Esophagus squamous epithelium (tissue), 5 donors: ENCODE data around the gene RGS3. TPM values are rescaled to one million over a fixed set of nuclear protein-coding genes. Genes with fewer than 3 reads are reported as not detected.
A peak's percentile ranks its signal among the peaks of the same experiment; 100 is the strongest.

Source experiments
- DNase-seq: peaks from one replicate; lab custom pipeline; 2025; lab: John Stamatoyannopoulos, UW
- H3K27ac ChIP-seq, 4 donors: fragments of 200-600 bp; sonication (generic); one replicate each; pipeline ENCODE4 v1.5.1; 2016 to 2019; ENCODE audit warnings: mild to moderate bottlenecking in 1 of 4
- H3K27me3 ChIP-seq, 4 donors: fragments of 200-600 bp; sonication (generic); 1 replicate in 3 of 4; 2 replicates in 1 of 4; pipeline versions ENCODE4 v1.5.1 to v1.6.0; 2017 to 2021; ENCODE audit warnings: antibody characterized with exemption in 1 of 4
- H3K36me3 ChIP-seq, 3 donors: fragments of 200-600 bp; sonication (generic); one replicate each; pipeline ENCODE4 v1.5.1; 2016 to 2019
- H3K4me1 ChIP-seq, 3 donors: fragments of 200-600 bp; sonication (generic); one replicate each; pipeline ENCODE4 v1.5.1; 2017 to 2019
- H3K4me3 ChIP-seq, 4 donors: fragments of 200-600 bp; sonication (generic); 1 replicate in 3 of 4; 2 replicates in 1 of 4; pipeline ENCODE4 v1.5.1; 2016 to 2019; ENCODE audit warnings: mild to moderate bottlenecking in 2 of 4, moderate library complexity in 1 of 4
- H3K9me3 ChIP-seq, 3 donors: fragments of 200-600 bp; sonication (generic); one replicate each; pipeline ENCODE4 v1.5.1; 2016 to 2019
- CTCF ChIP-seq, 6 experiments: fragments of 450-650 bp in 4 of 6; fragments of 200-600 bp in 2 of 6; sonication (generic) in 2 of 6; IDR thresholded peaks; one replicate each; pipeline ENCODE4 v1.5.1; 2016 to 2019; ENCODE audit warnings: antibody characterized with exemption in 6 of 6, mild to moderate bottlenecking in 4 of 6, moderate library complexity in 4 of 6
- POLR2A ChIP-seq, 4 donors: fragments of 450-650 bp; IDR thresholded peaks; one replicate each; pipeline ENCODE4 v1.6.1; 2017; ENCODE audit warnings: antibody characterized with exemption in 4 of 4, mild to moderate bottlenecking in 4 of 4, moderate library complexity in 3 of 4
- WGBS, 2 donors: methylation state at CpG; one replicate each; pipeline ENCODE4 v1.1.5; 2018; 5-methylcytosine and 5-hydroxymethylcytosine counted together
- intact Hi-C: fragments of 100-400 bp; cut with DNase I; formaldehyde crosslinking; loops from one replicate; pipeline ENCODE4 v1.15.0; 2022
- total RNA-seq, 4 donors: library from RNA; depleted of rRNA; stranded (reverse); fragments of >200 nt; gene quantifications; one replicate each; pipeline ENCODE4 v1.1.0, GENCODE V29; 2016
- donor health status: DM: yes; HTN: yes; CAD: no.

RGS3 gene
- total RNA-seq, 4 donors from 2014 or later, result 9.7 to 16.3 (median 12.7) TPM

- intact Hi-C loops, result no loop called here
- Histone ChIP-seq H3K27ac (peak overlapping the region in 3 of 4 donors; percentile 84 to 87 (median 85)), H3K4me1 (peaks cover 28 to 79% (median 46%) of the 10 kb centered on the region in 3 donors), H3K9me3 (no peaks in the 10 kb centered on the region), H3K27me3 (no peaks in the 10 kb centered on the region), H3K36me3 (no peaks in the 10 kb centered on the region), H3K4me3 (peak overlapping the region; percentile 33 to 62 (median 48))
- TF ChIP-seq CTCF (IDR thresholded peaks at IDR 0.05) (no peak), POLR2A (IDR thresholded peaks at IDR 0.05) (no peak)
- 51% methylated on average over 4 of the region's 8 CpGs; no CpG with 5 or more reads in 1 of the 2 donors for WGBS, 2 donors
- DNase-seq, result no peak
Measured at GRCh38 chr9:113566016-113566711, 102.6 kb downstream of the RGS3 start.

GRCh38 chr9:113566712-113567071 lies 103.2 kb downstream of the RGS3 start:
- TF ChIP-seq CTCF (IDR thresholded peaks at IDR 0.05), result no peak
- TF ChIP-seq POLR2A (IDR thresholded peaks at IDR 0.05), result no peak
- WGBS, 2 donors, result 8% methylated on average over 2 of the region's 3 CpGs; no CpG with 5 or more reads in 1 of the 2 donors
- Histone ChIP-seq H3K36me3 (no peaks in the 10 kb centered on the region), H3K9me3 (no peaks in the 10 kb centered on the region), H3K4me1 (peaks cover 28 to 79% (median 46%) of the 10 kb centered on the region in 3 donors), H3K4me3 (peak overlapping the region in 1 of 4 donors; percentile 62), H3K27me3 (no peaks in the 10 kb centered on the region), H3K27ac (peak overlapping the region in 2 of 4 donors; percentile 84 to 85)
- intact Hi-C loops, result no loop called here
- no peak for DNase-seq

DNA sequence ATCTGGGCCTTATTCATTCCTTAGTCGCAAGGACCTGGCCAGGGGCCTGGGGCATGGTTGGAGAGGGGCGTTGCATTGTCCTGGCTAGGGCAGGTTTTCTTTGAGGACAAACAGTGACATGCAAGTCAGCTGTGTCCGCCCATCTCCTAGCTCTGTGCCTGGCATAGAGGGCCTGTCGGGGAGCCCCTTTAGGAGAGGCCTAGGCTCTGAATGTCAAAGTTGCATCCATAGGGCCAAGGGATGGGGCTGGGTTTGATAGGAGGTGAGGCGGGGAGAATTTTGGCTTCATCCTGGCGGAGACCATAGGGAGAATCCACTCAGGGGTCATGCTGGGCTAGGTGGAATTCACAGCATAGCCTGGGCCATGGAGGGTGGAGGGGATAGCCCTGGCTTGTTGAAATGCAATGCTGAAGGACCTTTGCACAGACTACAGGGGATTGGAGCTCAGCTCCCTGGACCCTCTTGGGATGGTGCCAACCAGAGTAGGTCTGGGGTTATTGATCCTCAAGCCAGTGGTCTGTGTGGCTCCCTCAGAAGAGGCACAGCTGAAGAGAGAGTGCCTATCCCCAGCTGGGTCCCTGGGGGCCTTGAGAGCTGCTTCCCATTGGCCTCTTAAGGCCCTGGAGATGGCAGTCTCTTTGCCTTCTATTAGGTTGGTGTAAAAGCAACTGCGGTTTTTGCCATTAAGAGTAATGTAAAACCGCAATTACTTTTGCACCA lies 104.0 kb downstream of the RGS3 start:
- Histone ChIP-seq H3K9me3 (no peaks in the 10 kb centered on the region), H3K27me3 (no peaks in the 10 kb centered on the region), H3K4me1 (peaks cover 28 to 79% (median 46%) of the 10 kb centered on the region in 3 donors), H3K36me3 (no peaks in the 10 kb centered on the region), H3K27ac (no peak overlapping the region), H3K4me3 (no peak overlapping the region)
- 87 to 94% methylated on average over 4 to 5 of the region's 8 CpGs for WGBS, 2 donors
- DNase-seq, result no peak
- intact Hi-C loops, result no loop called here
- no peak for TF ChIP-seq CTCF (IDR thresholded peaks at IDR 0.05)
- no peak for TF ChIP-seq POLR2A (IDR thresholded peaks at IDR 0.05)

DNA sequence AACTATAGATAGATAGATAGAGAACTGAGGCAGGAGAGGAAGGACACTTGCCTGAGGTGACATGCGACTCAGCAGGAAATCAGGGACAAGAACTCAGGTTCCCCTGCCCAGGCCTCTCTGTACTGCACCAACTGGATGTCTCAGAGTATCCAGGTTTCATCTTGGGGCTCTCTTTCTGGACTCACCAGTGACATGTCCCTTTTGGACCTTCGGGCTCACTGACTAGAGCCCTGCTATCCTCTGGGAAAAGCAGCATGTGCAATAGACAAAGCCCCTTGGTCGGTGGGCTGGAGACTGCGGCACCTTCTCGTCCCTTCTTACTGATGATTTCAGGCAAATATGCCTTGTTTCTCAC lies 104.5 kb downstream of the RGS3 start:
- Histone ChIP-seq H3K4me3 (no peak overlapping the region), H3K9me3 (no peaks in the 10 kb centered on the region), H3K27me3 (no peaks in the 10 kb centered on the region), H3K4me1 (peaks cover 28 to 75% (median 49%) of the 10 kb centered on the region in 3 donors), H3K36me3 (no peaks in the 10 kb centered on the region), H3K27ac (no peak overlapping the region)
- 92 to 93% methylated on average over 5 of the region's 5 CpGs for WGBS, 2 donors
- intact Hi-C loops, result no loop called here
- TF ChIP-seq POLR2A (IDR thresholded peaks at IDR 0.05) (no peak), CTCF (IDR thresholded peaks at IDR 0.05) (no peak)
- no peak for DNase-seq
